ENCODE data around the gene MYO19. TPM values are rescaled to one million over a fixed set of nuclear protein-coding genes. Genes with fewer than 3 reads are reported as not detected.

MYO19 gene
- total and polyA plus RNA-seq, 9 of the 15 experiments (the other 6 are each of a cell fraction or from before 2014, with no cell fraction given) = 21.6 to 176 (median 129) TPM

- TF ChIP-seq E2F1 (CRISPR knock-in tag; IDR thresholded peaks at IDR 0.05) (no peak), PHF20 (IDR thresholded peaks at IDR 0.05; ENCODE audit: partially characterized antibody) (no peak), SLC30A9 (CRISPR knock-in tag; IDR thresholded peaks at IDR 0.05) (no peak), RB1 (IDR thresholded peaks at IDR 0.05; ENCODE audit: low read depth) (0 out of 2 replicates have a peak, but pooled peaks have one; percentile 6), UBTF (IDR thresholded peaks at IDR 0.05; ENCODE audit: borderline replicate concordance in 1 of 2, low read depth in 2 of 2, low read length in 2 of 2) (peak in 1 of 2 experiments; percentile 71; a peak in 1 of 4 replicates), FOXP4 (CRISPR knock-in tag; IDR thresholded peaks at IDR 0.05; ENCODE audit: borderline replicate concordance) (no peak), NKRF (IDR thresholded peaks at IDR 0.05; ENCODE audit: borderline replicate concordance) (no peak), NONO (IDR thresholded peaks at IDR 0.05; ENCODE audit: low read depth in 2 of 2, low read length in 1 of 2) (no peak; a peak in 1 of 4 replicates), ZHX1 (conservative IDR thresholded peaks at IDR 0.05; ENCODE audit: low read length) (no peak), E4F1 (CRISPR knock-in tag; IDR thresholded peaks at IDR 0.05; ENCODE audit: borderline replicate concordance) (no peak), HNRNPL (IDR thresholded peaks at IDR 0.05; ENCODE audit: low read depth, low read length) (no peak), CTBP1 (IDR thresholded peaks at IDR 0.05; ENCODE audit: borderline replicate concordance) (peak; percentile 31; the same call in 1 of the 2 replicates)
Observed at GRCh38 chr17:36544307-36545076, 9.8 kb upstream of the MYO19 start, which contains the start of gene GGNBP2 (continued).

Measured in K562 (cell line).